NB4 (cell line): ENCODE results near the gene OR14K1.
"Not testable (repeated sequence)": the region's sequence is repeated elsewhere in the genome, so short reads cannot be mapped to it uniquely, and the experiment has no call there.

Source experiments
- DNase-seq: peaks from one replicate; pipeline ENCODE4 v3.0.0; 2010; ENCODE audit warnings: low read depth
- H3K4me3 ChIP-seq: one replicate; pipeline ENCODE4 v1.5.1; 2011; ENCODE audit warnings: mild to moderate bottlenecking, low read depth, low read length, moderate library complexity
- MYC ChIP-seq: IDR thresholded peaks from 2 replicates; pipeline ENCODE4 v1.6.1; 2011; ENCODE audit warnings: low read depth, low read length
- POLR2A ChIP-seq: IDR thresholded peaks from 2 replicates; pipeline ENCODE4 v1.6.1; 2011; ENCODE audit warnings: mild to moderate bottlenecking; ENCODE audit not compliant: insufficient read length; ENCODE audit errors: extremely low read depth
- TF ChIP-seq, protein P1 (sequence below): IDR thresholded peaks from one replicate; pipeline ENCODE4 v1.5.1; 2012; ENCODE audit warnings: low read depth, low read length
- TF ChIP-seq, protein P2 (sequence below): IDR thresholded peaks from 2 replicates; pipeline ENCODE4 v1.6.1; 2011; ENCODE audit warnings: low read depth, low read length

OR14K1 gene

GRCh38 chr1:247740721-247741120 lies 2.3 kb downstream of the OR14K1 start:
- no peak for TF ChIP-seq POLR2A
- TF ChIP-seq, protein P1, sequence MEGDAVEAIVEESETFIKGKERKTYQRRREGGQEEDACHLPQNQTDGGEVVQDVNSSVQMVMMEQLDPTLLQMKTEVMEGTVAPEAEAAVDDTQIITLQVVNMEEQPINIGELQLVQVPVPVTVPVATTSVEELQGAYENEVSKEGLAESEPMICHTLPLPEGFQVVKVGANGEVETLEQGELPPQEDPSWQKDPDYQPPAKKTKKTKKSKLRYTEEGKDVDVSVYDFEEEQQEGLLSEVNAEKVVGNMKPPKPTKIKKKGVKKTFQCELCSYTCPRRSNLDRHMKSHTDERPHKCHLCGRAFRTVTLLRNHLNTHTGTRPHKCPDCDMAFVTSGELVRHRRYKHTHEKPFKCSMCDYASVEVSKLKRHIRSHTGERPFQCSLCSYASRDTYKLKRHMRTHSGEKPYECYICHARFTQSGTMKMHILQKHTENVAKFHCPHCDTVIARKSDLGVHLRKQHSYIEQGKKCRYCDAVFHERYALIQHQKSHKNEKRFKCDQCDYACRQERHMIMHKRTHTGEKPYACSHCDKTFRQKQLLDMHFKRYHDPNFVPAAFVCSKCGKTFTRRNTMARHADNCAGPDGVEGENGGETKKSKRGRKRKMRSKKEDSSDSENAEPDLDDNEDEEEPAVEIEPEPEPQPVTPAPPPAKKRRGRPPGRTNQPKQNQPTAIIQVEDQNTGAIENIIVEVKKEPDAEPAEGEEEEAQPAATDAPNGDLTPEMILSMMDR, result no peak
- TF ChIP-seq, protein P2, sequence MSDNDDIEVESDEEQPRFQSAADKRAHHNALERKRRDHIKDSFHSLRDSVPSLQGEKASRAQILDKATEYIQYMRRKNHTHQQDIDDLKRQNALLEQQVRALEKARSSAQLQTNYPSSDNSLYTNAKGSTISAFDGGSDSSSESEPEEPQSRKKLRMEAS, result no peak
- no peak for TF ChIP-seq MYC
- DNase-seq, result no peak
- no peak overlapping the region for H3K4me3 ChIP-seq

GRCh38 chr1:247741756-247742155 lies 3.3 kb downstream of the OR14K1 start:
- H3K4me3 ChIP-seq, result no peak overlapping the region
- DNase-seq, result no peak
- TF ChIP-seq, protein P2, result no peak
- no peak for TF ChIP-seq POLR2A
- TF ChIP-seq, protein P1, result no peak

GRCh38 chr1:247742215-247742760 lies 3.9 kb downstream of the OR14K1 start:
- H3K4me3 ChIP-seq, DNase-seq: not testable (repeated sequence)

DNA sequence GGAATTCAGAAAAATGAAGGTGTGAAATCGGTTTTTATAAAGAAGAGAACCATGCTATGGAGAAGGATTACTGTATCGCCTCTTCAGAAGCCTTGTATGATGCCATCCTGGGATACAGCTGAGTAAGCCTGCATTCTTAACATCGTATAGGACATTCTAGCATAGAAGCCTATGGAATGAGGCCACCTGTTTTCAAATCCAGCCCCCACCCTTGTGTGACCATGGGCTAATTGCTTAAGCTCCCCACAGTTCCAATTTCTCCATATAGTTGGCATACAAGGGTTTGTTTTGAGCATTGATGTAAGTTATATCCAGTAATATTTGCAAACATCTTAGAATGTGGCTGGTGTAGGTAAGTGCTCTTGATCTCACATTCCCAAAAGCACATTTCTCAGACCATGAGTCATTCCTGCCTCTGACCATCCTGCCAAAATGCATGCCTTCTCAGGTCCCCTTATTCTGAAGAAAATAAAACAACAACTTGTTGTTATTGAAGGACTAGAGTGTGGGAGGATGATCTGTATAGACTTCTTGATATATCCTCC lies 8.0 kb downstream of the OR14K1 start:
- TF ChIP-seq, protein P2, result no peak
- TF ChIP-seq POLR2A (no peak), MYC (no peak)
- TF ChIP-seq, protein P1, result no peak
- no peak for DNase-seq
- H3K4me3 ChIP-seq, result no peak overlapping the region

DNA sequence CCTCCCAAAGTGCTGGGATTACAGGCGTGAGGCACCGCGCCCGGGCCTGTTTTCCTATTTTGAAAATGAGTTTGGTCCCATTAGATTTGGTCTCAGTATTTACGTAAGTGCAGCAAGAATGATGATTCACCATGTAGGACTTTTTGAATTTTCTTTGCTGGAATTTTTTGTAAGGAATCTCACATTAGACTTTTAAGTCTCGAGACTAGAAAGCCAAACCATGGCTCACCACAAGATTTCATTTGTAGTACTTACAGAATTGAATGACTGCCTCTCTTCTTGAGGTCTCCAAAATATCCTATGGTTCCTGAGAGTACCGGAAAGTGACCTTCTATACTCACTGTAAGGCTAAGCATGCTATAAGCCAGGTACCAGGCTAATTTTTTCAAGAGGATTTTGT lies 9.2 kb downstream of the OR14K1 start:
- DNase-seq, result no peak
- H3K4me3 ChIP-seq, result no peak overlapping the region
- TF ChIP-seq POLR2A, result no peak
- TF ChIP-seq MYC, result no peak
- TF ChIP-seq, protein P1, result no peak
- TF ChIP-seq, protein P2, result no peak

- DNase-seq, result no peak
- TF ChIP-seq, protein P2, result no peak
- TF ChIP-seq, protein P1, result no peak
- TF ChIP-seq POLR2A (no peak), MYC (no peak)
- H3K4me3 ChIP-seq, result no peak within 1 kb of the TSS
Observed at GRCh38 chr1:247748041-247748440, 9.6 kb downstream of the OR14K1 start, which contains the start of gene OR14A2. Gene OR14A2 (minus strand): TSS chr1:247748141.
